ENCODE results near the gene SERPINA4. TPM values are rescaled to one million over a fixed set of nuclear protein-coding genes. Genes with fewer than 3 reads are reported as not detected.

SERPINA4 gene
- total and polyA plus RNA-seq, 2 of the 8 experiments (the other 6 are each of a cell fraction or from before 2014, with no cell fraction given): not detected

GRCh38 chr14:94594441-94594840, 33.2 kb downstream of the SERPINA4 start:
- Histone ChIP-seq H4K91ac (replicated peaks; ENCODE audit: insufficient read length, low read length) (no peak overlapping the region), H4K8ac (ENCODE audit: extremely low read depth, insufficient read depth, low read length) (no peak overlapping the region; the same call in 1 of the 2 replicates), H3K27me3 (replicated peaks in 1 of 4; ENCODE audit: control insufficient read depth in 3 of 4, extremely low read depth in 1 of 4, insufficient read depth in 3 of 4, low read length in 3 of 4) (no peaks in the 10 kb centered on the region; a peak in 1 of 7 replicates), H3K79me1 (ENCODE audit: low read depth, low read length) (no peaks in the 10 kb centered on the region), H3K9ac (replicated peaks in 1 of 4; ENCODE audit: extremely low read depth in 1 of 4, low read depth in 3 of 4, low read length in 3 of 4) (no peak overlapping the region), H3K14ac (ENCODE audit: insufficient read length) (no peak overlapping the region), H3K4me2 (ENCODE audit: insufficient read depth in 1 of 2, low read depth in 2 of 2, low read length in 2 of 2) (no peak overlapping the region), H2BK20ac (ENCODE audit: low read length) (no peak overlapping the region), H3K56ac (replicated peaks; ENCODE audit: insufficient read length, low read depth, low read length) (no peak overlapping the region), H2BK12ac (ENCODE audit: low read depth, low read length) (no peak overlapping the region), H3K9me3 (ENCODE audit: insufficient read depth in 2 of 2, low read depth in 1 of 2, low read length in 1 of 2) (no peaks in the 10 kb centered on the region), H3K23me2 (ENCODE audit: low read depth, low read length) (peaks cover 5% of the 10 kb centered on the region; the same call in 1 of the 2 replicates), H2BK15ac (ENCODE audit: low read length) (no peak overlapping the region), H4K5ac (ENCODE audit: insufficient read length, low read depth, low read length) (no peak overlapping the region), H2BK5ac (ENCODE audit: low read depth, low read length) (no peak overlapping the region), H3K79me2 (ENCODE audit: control insufficient read depth in 1 of 2, insufficient read depth in 2 of 2, low read length in 2 of 2) (no peaks in the 10 kb centered on the region), H3K27ac (ENCODE audit: low read depth, low read length) (no peak overlapping the region), H3K4ac (replicated peaks; ENCODE audit: insufficient read length, low read depth, low read length) (no peak overlapping the region), H3K23ac (ENCODE audit: insufficient read length) (no peak overlapping the region), H3K36me3 (ENCODE audit: control insufficient read depth in 2 of 4, insufficient read depth in 4 of 4, low read length in 3 of 4) (no peaks in the 10 kb centered on the region), H2AFZ (ENCODE audit: low read length) (no peak overlapping the region), H3K18ac (ENCODE audit: extremely low read depth, low read length) (no peak overlapping the region), H2BK120ac (replicated peaks; ENCODE audit: low read depth, low read length) (no peak overlapping the region), H3K4me1 (replicated peaks in 1 of 4; ENCODE audit: control insufficient read depth in 3 of 4, insufficient read depth in 4 of 4, low read length in 3 of 4) (peaks cover 0 to 5% (median 4%) of the 10 kb centered on the region in 4 experiments; a peak in 5 of 7 replicates), H4K20me1 (replicated peaks in 1 of 2; ENCODE audit: control insufficient read depth in 1 of 2, insufficient read depth in 2 of 2, low read length in 2 of 2) (no peaks in the 10 kb centered on the region), H3K4me3 (ENCODE audit: extremely low read depth in 1 of 4, insufficient read depth in 2 of 4, low read depth in 3 of 4, low read length in 4 of 4) (no peak overlapping the region), H2AK5ac (ENCODE audit: low read depth, low read length) (no peak overlapping the region)
- CTCF ChIA-PET (ENCODE audit: partially characterized antibody): interaction anchor here (0.6 kb wide), 1 partner anchor 699 kb away, joined by 3 read pairs; no protein-coding TSS in a partner anchor
- POLR2A ChIA-PET (ENCODE audit: partially characterized antibody): no interaction called here
- 88% methylated on average over 7 of the region's 7 CpGs; no CpG with 5 or more reads in 1 of the 2 experiments for whole genome bisulfite sequencing, 2 experiments (ENCODE audit: extremely low coverage in 1 of 2, insufficient coverage in 1 of 2, insufficient read length in 1 of 2, insufficient replicate concordance in 2 of 2, low coverage in 1 of 2, low lambda C conversion rate in 2 of 2, missing lambda C conversion rate in 1 of 2)
- no peak for FAIRE-seq
- no peak for DNase-seq (ENCODE audit: low read depth in 1 of 2, low spot score in 2 of 2)
- no peak for TF ChIP-seq POLR2AphosphoS5 (IDR thresholded peaks at IDR 0.05; ENCODE audit: low read depth, low read length)
- no peak for TF ChIP-seq RFX5 (IDR thresholded peaks at IDR 0.05; ENCODE audit: borderline replicate concordance, low read depth, low read length)
- no peak for TF ChIP-seq ZNF274 (IDR thresholded peaks at IDR 0.05; ENCODE audit: borderline replicate concordance, extremely low read depth, low read length)
- no peak for TF ChIP-seq MAX (IDR thresholded peaks at IDR 0.05)
- TF ChIP-seq SUZ12 (IDR thresholded peaks at IDR 0.05; ENCODE audit: low read length): no peak
- no peak for TF ChIP-seq JUND (IDR thresholded peaks at IDR 0.05; ENCODE audit: low read length)
- no peak for TF ChIP-seq ATF2 (IDR thresholded peaks at IDR 0.05; ENCODE audit: low read length)
- no peak for TF ChIP-seq SIRT6 (IDR thresholded peaks at IDR 0.05; ENCODE audit: low read length)
- no peak for TF ChIP-seq SP2 (IDR thresholded peaks at IDR 0.05; ENCODE audit: low read length)
- no peak for TF ChIP-seq GABPA (IDR thresholded peaks at IDR 0.05; ENCODE audit: borderline replicate concordance, insufficient read depth, low read length)
- TF ChIP-seq KDM1A (IDR thresholded peaks at IDR 0.05; ENCODE audit: borderline replicate concordance, low read length): no peak
- TF ChIP-seq CTBP2 (IDR thresholded peaks at IDR 0.05; ENCODE audit: borderline replicate concordance, insufficient read depth, insufficient read length, low read length): no peak
- TF ChIP-seq BACH1 (IDR thresholded peaks at IDR 0.05; ENCODE audit: low read length): no peak

All from H1 (cell line).